GM12875 (cell line): Measurements from ENCODE around the gene NAALADL2.

ENCODE experiments used
- H3K4me3 ChIP-seq: one replicate; pipeline ENCODE4 v1.5.1; 2011; ENCODE audit warnings: low read depth, low read length, control low read depth
- TF ChIP-seq, protein P1 (sequence below): IDR thresholded peaks from 2 replicates; pipeline ENCODE4 v1.5.1; 2011; ENCODE audit warnings: low read depth, mild to moderate bottlenecking, control low read depth, inconsistent platforms, low read length, moderate library complexity, borderline replicate concordance; ENCODE audit not compliant: insufficient read depth

NAALADL2 gene

DNA sequence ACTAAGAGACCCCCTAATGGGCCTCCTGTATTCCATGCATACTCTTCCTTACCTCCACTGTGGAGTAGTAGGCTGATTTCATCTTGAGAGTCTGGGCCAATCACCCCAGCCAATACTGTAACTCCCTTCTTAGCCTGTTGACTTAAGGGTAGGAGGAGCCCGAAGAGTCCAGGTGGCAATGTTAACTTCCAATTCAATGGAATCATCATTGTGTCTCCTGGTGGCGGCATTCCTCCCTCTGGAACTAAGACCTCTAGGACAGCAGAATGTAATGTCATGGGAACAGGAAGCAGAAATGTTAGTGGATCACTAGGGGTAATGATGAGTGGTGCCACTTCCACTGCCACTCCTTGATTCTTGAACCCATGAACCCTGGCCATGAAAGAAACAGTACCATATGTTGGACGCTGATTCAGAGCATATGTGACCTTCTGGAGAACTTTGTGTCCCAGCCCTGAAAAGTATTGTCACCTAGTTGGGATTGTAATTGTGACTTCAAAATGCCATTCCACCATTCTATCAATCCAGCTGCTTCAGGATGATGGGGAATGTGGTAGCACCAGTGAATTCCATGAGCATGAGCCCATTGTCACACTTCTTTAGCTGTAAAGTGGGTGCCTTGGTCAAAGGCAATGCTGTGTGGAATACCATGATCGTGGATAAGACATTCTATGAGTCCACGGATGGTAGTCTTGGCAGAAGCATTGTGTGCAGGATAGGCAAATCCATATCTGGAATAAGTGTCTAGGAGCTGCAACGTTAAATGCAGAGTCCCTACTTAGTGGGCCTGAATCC, 24.9 kb downstream of the NAALADL2 start:
- TF ChIP-seq, protein P1, sequence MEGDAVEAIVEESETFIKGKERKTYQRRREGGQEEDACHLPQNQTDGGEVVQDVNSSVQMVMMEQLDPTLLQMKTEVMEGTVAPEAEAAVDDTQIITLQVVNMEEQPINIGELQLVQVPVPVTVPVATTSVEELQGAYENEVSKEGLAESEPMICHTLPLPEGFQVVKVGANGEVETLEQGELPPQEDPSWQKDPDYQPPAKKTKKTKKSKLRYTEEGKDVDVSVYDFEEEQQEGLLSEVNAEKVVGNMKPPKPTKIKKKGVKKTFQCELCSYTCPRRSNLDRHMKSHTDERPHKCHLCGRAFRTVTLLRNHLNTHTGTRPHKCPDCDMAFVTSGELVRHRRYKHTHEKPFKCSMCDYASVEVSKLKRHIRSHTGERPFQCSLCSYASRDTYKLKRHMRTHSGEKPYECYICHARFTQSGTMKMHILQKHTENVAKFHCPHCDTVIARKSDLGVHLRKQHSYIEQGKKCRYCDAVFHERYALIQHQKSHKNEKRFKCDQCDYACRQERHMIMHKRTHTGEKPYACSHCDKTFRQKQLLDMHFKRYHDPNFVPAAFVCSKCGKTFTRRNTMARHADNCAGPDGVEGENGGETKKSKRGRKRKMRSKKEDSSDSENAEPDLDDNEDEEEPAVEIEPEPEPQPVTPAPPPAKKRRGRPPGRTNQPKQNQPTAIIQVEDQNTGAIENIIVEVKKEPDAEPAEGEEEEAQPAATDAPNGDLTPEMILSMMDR, result no peak
- H3K4me3 ChIP-seq, result no peak overlapping the region

GRCh38 chr3:174884776-174885568, 25.8 kb downstream of the NAALADL2 start:
- TF ChIP-seq, protein P1, result no peak
- no peak overlapping the region for H3K4me3 ChIP-seq

- H3K4me3 ChIP-seq, result no peak overlapping the region
- TF ChIP-seq, protein P1, result no peak
Observed at GRCh38 chr3:174891524-174892203, 32.5 kb downstream of the NAALADL2 start.

GRCh38 chr3:174907027-174907426, 47.9 kb downstream of the NAALADL2 start:
- H3K4me3 ChIP-seq, result no peak overlapping the region
- TF ChIP-seq, protein P1, result no peak

- TF ChIP-seq, protein P1, result no peak
Observed at GRCh38 chr3:174907628-174908407, 48.7 kb downstream of the NAALADL2 start.

GRCh38 chr3:174931473-174932353, 72.6 kb downstream of the NAALADL2 start:
- no peak overlapping the region for H3K4me3 ChIP-seq
- TF ChIP-seq, protein P1, result no peak

More at GRCh38 chr3:174907628-174908407, 48.7 kb downstream of the NAALADL2 start:
- H3K4me3 ChIP-seq, result no peak overlapping the region
